Thyroid gland (tissue), 4 donors: ENCODE results near the gene GOLGA3.

Source experiments
- POLR2A ChIP-seq, 2 donors: fragments of 450-650 bp; IDR thresholded peaks; one replicate each; pipeline ENCODE4 v1.6.1; 2017; ENCODE audit warnings: antibody characterized with exemption in 2 of 2, mild to moderate bottlenecking in 2 of 2, moderate library complexity in 1 of 2
- TF ChIP-seq, protein P1 (sequence below), 6 experiments: fragments of 200-600 bp in 3 of 6; fragments of 450-650 bp in 3 of 6; sonication (generic) in 3 of 6; IDR thresholded peaks; one replicate each; pipeline ENCODE4 v1.5.1; 2016 to 2019; ENCODE audit warnings: antibody characterized with exemption in 6 of 6, mild to moderate bottlenecking in 2 of 6, inconsistent platforms in 1 of 6, moderate library complexity in 1 of 6

DNA sequence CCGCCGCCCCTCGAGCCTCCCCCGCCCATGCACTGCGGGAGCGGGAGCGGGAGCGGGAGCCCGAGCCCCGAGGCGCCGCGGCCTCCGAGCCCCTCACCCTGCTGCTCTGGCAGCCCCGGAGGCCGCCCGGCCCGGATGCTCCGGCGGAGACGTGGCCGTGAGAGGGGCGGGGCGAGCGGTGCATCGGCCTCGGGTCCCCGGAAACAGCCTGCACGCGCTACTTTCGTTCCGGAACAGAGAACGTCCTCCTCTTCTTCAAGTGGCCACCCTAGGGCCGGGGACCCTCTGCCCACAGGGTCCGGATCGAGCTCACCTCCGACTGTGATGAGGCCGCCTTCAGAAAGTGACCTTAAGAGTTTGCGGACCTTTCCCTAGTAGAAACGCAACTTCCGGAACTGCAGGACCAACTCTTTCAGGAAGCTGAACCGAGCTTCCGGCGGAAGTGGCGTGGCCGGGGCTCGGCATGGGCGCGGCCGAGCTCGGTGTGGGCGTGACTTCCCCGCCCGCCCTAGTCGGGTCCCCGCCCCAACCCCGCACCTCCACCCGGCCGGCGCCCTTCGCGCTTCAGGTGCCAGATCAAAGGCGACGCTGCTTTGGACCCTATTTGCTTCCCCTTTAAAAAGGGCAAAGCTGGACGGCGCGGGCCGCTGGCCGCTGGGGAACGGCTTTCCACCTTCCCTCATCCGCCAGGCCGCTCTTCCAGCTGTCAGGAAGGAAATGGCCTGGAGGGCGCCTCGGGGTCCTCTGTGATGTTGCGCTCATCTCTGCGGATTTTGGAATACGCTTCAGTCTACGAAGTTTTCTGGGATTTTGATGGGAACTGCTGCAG, at the start of gene GOLGA3:
- TF ChIP-seq, protein P1, sequence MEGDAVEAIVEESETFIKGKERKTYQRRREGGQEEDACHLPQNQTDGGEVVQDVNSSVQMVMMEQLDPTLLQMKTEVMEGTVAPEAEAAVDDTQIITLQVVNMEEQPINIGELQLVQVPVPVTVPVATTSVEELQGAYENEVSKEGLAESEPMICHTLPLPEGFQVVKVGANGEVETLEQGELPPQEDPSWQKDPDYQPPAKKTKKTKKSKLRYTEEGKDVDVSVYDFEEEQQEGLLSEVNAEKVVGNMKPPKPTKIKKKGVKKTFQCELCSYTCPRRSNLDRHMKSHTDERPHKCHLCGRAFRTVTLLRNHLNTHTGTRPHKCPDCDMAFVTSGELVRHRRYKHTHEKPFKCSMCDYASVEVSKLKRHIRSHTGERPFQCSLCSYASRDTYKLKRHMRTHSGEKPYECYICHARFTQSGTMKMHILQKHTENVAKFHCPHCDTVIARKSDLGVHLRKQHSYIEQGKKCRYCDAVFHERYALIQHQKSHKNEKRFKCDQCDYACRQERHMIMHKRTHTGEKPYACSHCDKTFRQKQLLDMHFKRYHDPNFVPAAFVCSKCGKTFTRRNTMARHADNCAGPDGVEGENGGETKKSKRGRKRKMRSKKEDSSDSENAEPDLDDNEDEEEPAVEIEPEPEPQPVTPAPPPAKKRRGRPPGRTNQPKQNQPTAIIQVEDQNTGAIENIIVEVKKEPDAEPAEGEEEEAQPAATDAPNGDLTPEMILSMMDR (IDR thresholded peaks at IDR 0.05): no peak
- peak in 1 of 2 donors; percentile 61 for TF ChIP-seq POLR2A (IDR thresholded peaks at IDR 0.05)
